HG02973 (cell line): ENCODE measurements around the gene THBS1.

Experiments used
- ATAC-seq: cut with Tn5 transposase; IDR thresholded peaks from one replicate; pipeline ENCODE4 v1.9.1; 2021; ENCODE audit warnings: moderate library complexity; ENCODE audit not compliant: unreplicated experiment

THBS1 gene

DNA sequence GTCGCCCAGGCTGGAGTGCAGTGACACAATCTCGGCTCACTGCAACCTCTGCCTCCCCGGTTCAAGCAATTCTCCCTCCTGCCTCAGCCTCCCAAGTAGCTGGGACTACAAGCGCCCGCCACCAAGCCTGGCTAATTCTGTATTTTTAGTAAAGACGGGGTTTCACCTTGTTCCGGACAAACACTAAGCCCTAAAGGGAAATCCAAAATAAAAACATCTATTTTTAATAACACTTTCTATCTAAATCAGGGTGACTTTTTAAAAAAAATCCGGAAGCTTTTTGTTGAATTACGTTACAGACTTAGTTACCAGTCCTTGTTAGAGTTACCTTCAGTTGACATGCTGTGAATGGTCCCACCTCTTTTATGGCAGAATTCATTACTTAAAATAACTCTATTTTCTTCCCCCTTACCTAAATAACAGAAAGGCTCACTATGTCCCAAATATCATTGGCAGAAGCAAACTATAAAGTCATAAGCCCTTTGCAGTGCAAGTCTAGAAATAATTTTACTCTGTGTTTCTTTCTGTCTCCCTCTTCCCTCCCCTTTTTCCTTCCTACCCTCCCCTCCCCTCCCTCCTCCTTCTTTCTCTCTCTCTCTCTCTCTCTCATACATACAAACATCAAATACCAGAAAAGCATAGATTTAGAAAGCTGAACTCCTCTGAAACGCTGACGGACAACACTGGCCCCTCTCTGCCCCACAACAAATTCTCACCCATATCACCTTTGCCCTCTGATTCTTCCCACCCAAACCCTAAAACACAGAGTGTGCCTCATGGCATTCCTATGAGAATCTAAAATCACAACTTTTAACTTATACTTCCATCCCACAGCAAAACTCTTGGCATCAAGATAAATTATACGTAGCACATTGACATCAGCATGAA, 18.3 kb downstream of the THBS1 start:
- no peak for ATAC-seq

DNA sequence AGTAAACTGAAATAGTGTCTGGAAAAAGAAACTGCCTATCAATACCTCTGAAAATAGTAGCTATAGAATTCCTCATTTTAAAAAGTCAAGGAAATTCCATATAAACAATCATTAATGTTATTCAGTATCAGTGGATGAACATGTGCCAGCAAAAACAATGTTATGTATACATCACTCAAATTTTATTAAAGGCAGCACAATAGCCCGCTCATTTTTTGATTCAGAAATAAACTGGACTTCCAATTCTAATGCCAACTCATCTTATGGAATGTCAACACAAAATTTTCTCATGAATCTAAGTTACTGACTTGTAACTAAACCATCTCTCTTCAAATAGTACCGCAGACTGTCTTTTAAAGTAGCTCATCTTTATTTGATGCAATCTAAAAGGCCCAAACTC, 19.0 kb downstream of the THBS1 start:
- ATAC-seq: no peak

DNA sequence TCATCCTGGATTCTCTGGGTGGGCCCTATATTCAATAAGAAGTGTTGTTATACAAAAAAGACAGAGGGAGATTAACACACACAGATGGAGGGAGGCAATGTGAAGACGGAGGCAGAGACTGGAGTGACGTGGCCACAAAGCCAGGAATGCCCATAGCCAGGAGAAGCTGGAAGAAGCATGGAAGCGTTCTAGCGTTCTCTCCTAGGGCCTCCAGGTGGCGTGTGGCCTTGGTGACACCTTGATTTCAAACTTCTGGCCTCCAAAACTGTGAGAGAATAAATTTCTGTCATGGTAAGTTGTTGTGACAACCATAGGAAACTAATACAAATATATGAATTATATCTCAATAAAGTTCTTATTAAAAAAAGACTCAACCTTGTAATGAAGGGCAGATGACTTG, 21.3 kb downstream of the THBS1 start:
- no peak for ATAC-seq

DNA sequence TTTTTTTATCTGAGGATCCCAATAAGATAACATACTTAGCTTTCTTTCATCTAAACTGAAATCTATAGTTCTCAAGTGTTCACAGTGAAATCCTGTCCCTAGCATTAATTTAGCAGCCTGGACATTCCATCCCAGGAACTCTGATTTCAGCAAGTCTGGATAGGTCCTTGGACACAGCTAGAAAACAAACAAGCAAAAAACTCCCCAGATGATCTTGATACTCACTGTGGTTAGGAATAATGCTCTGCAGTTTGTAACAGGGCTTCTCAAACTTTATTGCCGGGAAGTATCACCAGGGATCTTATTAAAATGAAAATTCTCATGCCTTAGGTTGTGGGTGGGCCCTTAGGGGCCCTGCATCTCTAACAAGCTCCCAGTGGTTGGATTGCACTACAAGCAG, 24.3 kb downstream of the THBS1 start:
- ATAC-seq: no peak

DNA sequence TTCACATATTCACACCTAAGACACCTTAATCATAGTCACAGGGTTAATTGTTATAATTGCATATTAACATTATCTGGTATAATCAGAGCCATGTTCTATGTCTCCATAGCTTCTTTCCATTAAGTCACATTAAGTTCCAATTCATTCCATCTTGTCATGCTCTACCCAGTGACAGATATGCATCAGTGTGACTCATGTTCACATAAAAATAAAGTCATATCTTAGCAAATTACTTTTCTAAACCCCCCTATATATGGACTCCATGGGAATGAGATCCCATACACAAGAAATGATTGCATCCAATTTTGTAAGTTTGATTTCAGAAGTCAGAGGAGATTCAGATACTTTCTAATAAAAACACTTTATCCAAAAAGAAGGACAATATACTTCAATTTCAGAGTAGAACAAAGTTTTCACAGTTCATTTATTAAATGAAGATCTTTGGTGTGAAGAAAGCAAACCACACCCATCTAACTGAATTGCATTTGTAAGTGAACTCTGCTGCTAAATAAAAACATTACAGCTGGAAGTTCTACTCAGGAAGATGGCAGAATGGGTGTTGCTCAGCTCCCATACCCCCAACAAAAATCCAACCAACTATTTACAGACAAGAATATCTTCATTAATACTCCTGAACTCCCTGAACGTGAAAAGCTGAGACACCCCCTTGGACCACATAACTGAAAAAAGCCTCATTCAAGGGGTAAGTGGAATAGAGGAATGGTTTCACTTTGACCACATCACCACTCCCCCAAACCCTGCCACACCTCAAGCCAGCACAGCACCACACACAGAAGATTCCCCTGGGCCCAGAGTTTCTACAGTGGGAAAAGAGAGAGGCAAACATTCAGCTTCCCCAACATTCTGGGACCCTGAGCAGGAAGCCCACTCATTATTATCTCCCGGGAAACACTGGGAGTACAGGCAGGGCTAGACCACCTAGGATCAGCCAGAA, 27.6 kb downstream of the THBS1 start:
- ATAC-seq: no peak

DNA sequence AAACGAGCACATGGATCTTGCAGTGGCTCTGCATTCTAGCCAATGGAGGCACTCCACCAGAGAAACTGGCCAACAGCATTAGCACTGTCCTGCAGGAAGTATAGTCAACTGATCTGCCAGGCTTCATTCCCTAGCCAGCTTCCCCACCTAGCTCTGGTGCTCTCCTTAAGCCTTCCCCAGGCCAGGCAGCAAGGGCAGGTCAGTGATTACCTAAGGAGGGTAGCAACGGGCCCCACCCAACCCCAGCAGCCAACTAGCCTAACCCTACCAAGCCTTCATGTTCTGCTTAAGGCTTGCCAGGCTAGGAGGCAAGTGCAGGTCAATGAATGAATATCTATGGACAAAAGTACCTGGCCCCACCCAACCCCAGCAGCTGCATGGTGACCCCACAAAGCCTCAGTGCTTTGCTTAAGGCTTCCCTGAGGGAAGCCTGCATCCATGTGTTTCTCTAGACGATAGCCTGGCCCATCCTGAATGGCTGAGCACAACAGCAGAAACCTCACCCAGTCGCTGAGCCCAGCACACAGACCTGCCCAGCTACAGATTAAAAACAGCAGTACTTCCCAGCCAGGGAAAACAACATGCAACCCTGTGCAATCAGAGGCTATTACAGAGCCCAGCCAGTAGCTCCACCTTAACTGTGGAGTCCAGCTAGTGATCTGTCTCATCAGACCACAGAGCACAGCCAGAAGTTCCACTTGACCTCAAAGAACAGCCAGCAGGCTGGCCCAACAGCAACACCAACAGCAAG, 28.5 kb downstream of the THBS1 start:
- no peak for ATAC-seq

DNA sequence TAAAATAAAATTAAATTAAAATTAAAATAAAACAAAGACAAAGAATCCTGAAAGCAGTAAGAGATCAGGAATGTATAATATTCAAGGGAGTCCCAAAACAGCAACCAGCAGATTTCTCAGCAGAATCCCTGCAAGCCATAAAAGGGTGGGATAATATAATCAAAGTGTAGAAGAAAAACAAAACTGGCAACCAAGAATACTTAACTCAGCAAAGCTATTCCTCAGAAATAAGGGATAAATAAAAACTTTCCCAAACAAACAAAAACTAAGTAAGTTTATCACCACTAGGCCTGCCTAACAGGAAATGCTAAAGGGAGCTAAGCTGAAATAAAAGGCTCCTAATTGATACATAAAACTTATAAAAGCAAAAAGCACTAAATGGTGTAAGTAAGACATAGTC, 29.8 kb downstream of the THBS1 start:
- ATAC-seq: no peak

DNA sequence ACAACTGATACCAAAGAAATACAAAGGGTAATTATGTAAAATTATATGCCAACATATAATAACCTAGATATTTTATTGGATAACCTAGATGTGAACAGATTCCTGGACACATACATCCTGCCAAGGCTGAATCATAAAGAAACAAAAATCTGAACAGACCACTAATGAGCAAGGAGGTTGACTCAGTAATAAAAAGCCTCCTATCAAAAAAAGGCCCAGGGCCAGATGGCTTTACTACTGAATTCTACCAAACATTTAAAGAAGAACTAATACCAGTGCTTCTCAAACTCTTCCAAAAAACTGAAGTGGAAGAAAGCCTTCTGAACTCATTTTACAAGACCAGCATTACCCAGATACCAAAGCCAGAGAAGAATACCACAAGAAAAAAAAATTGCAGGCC, 32.4 kb downstream of the THBS1 start:
- ATAC-seq: no peak

DNA sequence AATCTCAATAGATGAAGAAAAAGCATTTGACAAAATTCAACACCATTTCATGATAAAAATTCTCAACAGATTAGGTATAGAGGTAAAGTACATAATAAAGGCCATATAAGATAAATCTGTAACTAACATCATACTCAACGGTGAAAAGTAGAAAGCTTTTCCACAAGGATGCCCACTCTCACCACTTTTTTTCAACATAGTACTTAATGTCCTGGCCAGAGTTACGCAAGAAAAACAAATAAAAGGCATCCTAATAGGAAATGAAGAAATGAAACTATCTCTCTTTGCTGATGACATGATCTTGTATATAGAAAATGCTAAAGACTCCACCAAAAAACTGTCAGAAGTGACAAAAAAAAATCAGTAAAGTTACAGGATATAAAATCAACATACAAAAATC, 33.0 kb downstream of the THBS1 start:
- ATAC-seq: no peak

DNA sequence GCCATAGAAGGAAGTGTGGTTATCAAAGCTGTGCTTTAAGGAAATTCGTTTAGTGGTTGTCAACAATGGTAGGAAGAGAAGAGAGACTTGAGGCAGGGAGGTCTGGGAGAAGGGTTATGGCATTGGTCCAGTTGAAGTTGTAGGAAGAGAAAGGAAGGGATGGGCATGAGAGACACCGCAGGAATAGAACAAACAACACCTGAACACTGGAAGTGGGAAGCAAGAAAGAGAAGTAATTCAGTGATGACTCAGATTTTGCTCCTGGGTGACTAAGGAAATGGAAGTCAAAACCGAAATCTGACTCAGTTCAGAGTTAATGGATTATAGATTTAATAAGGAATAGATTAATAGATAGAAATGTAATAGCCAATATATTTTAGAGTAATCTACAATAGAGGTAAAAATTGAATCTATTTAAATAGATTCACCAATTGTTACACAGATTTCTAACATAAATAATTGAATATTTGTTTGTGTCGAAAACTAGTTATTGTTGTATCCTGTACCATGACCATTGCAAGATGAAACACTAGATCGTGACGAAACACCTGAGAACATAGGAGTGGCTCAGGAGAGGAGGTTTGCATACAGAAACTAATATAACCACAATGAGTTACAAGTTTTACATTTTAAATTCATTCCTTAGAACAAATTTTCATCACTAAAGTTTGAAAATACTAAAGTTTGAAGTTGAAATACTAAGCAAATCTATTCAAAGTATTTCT, 36.0 kb downstream of the THBS1 start:
- ATAC-seq: no peak

DNA sequence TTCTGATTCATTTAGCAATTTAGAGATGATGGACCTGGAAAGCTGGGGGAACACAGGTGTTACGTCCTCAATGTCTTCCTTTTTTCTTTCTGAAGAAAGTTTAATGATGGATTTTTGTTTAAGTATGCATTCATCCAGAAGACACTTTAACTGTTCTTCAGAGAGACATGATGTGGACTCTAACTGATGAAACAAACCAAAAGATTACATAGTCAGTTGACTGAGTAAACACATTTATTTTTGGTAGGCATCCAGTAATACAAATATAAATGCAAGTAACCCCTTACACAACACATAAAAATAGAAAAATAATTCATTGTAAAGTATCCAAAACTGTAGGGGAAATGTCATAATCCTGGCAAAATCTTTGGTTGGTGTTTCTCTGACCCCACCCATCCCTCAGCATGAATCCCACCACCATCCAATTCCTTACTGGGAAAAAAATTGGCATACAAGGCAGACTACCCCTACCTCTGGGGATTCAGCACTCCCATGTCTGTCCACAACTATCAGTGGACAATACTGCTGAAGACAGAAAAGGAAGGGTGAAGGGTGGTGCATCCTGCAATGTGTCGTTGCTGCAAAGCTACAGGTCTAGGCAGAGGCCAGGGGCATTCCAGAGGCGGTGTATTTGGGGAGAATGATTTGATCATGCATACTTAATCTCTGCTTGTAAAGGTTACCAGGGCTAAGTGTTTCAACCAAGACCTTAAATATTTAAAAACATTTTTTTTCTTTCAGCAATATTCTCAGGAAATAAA, 37.4 kb downstream of the THBS1 start:
- ATAC-seq: no peak

DNA sequence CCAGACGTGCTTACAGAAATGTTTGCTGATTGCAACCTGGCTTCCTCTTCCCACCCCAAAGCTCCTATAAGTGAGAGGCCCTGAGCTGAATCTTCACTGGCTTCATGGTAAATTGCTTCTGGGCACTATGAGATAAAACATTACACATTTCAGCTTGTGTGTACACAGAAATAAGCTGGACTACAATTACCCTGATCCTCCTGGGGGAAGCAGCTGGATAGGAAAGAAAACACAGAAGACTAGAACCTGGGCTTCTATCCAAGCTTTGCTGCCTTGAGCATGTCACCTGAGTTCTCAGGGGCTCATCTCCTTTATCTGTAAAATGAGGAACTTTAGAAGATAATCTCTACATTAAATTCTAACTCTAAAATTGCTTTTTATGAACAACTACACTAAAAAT, 40.3 kb downstream of the THBS1 start:
- no peak for ATAC-seq

DNA sequence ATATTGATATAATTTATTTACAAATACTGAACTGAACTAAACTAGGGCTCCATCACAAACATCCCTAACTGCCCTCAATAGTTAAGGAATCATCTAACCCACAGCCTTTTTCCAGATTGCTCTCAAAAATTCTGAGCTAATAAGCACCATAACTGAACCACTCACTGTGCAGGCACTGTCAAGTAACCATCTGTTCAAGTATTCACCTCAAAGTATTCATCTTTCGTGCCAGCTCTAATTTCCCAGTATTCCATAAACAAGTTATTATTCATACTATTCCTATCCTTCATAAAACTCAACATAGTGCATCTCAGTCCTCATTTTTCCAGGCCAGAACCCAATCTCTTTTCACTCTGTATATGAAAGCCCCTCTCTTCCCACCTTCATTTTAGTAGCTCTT, 41.1 kb downstream of the THBS1 start:
- ATAC-seq: no peak

DNA sequence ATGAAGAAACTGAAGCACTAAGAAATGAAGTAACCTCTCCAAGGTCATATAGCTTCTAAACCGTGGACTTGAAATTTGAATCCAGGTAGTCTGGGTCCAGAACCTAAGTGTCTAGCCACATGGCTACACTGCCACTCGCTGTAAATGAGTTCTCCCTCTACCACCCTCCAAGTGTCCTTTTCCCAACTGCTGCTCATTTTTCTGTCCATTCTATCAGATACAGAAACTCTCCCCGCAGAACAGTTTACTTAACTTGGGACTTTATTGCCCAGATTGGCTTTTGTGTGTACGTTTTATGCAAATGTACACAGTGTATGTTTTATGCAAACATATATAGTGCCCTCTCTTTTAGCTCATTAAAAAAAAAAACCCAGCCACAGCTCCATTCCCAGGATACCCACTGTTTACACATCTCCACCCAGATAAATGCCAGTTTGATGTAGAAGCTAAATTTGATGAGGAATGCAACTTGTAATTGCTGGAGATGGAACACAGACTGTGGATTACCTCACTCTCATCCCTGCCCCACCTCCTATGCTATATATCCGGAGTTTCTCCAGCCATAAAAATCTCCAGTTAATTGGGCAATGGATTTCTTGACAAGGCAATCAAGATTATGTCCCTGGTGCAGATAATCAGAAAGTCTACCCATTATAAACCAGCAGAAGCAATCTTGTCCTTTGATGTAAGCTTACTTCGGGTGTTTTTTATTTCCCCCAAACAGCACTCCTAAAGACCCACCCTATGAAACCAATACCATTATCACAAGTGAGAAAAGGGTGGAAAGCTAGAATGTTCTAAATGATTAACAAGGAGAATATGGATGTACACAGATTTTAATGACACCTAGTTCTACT, 42.0 kb downstream of the THBS1 start:
- no peak for ATAC-seq

DNA sequence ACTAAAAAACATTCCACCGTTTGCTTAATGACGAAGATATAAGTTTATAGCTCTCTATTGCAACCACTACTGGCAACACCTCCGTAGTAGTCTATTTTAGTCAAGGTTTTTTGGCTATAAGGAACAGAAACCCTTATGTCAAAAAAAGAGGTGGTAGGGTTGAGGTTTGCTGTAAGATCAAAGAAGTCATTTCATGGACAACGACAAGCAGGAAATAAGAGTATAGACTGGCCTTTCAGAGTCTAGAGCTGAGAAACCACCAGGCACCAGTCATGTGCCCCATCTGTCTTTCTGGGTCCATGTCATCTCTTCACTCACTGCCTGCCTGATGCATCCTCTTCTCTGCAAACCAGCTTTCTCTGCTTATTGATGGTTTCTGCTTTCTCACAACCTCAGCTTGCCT, 42.7 kb downstream of the THBS1 start:
- peak; percentile 87 for ATAC-seq

DNA sequence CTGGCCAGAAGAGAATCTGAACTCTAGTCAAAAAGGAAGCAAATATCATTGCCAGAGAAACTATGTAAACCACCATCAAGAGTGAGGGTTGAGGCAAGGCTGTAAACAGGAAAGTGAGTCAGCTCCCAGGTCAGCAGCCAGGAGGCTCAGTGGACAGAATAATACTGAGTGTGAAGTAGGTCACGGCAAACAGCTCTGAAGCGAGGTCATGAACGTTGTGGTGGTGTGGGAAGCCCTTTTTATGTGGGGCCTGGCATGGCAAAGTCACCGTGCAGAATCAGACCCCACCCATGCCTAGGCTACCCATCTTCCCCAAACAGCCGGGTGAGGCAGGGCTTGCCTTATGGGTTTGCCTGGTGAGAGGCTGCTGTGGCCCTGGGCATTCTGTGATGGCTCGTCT, 43.9 kb downstream of the THBS1 start:
- ATAC-seq: no peak

DNA sequence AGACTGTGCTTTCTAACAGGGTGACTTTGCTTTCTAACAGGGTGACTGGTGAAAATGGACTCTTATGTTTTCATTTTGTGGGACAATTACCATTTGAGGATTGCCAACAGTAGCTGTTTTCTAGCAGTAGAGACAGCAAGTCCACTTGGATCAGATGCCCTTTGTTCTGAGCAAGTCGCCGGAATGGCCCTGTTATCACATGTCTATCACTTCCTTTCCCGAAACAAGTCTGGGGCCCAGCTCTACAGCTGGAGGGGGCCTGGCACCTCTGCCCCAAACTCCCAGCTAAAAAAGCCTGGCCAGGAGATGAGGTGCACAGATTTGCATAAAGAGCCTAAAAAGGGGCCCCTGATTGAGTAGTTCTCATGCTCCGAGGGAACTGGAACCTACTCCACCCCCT, 44.6 kb downstream of the THBS1 start:
- no peak for ATAC-seq

DNA sequence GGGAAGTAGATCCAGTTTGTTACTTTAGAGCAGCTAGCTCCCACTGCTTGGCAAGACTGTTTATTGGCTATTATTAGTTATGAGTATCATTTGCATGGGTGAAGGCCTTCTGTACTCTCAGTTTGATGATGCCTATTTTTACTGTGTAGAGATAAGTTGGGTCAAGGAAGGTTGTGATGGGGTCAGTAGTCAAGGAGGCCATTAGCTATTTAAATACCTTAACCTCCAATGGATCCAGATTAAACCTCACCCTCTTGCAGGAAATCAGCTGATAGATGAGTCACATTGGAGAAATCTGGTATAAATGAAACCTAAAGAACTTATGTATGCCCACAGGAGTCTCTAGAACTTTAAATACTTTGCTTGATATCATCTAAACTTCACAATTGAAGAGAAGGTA, 45.0 kb downstream of the THBS1 start:
- ATAC-seq: no peak
